Hepatocyte (in vitro differentiated cells): ENCODE measurements around the gene NFKB1. TPM values are rescaled to one million over a fixed set of nuclear protein-coding genes. Genes with fewer than 3 reads are reported as not detected.

Experiments used
- DNase-seq: peaks from one replicate; pipeline ENCODE4 v3.0.0-alpha.2; 2016; ENCODE audit warnings: low spot score
- H2AFZ ChIP-seq: fragments of 200-600 bp; sonication (generic); 2 replicates; pipeline ENCODE4 v1.6.0; 2016; ENCODE audit warnings: antibody characterized with exemption, mild to moderate bottlenecking
- H3K27ac ChIP-seq: fragments of 200-600 bp; sonication (generic); 2 replicates; pipeline ENCODE4 v1.5.1; 2016; ENCODE audit warnings: mild to moderate bottlenecking
- H3K27me3 ChIP-seq: fragments of 200-600 bp; sonication (generic); 2 replicates; pipeline ENCODE4 v1.6.1; 2016
- H3K36me3 ChIP-seq: fragments of 200-600 bp; sonication (generic); replicated peaks from 2 replicates; pipeline ENCODE4 v1.5.1; 2016; ENCODE audit warnings: low read depth; ENCODE audit not compliant: insufficient read depth
- H3K4me1 ChIP-seq: fragments of 200-600 bp; sonication (generic); 2 replicates; pipeline ENCODE4 v1.5.1; 2016; ENCODE audit warnings: mild to moderate bottlenecking, moderate library complexity; ENCODE audit not compliant: insufficient read depth
- H3K4me2 ChIP-seq: fragments of 200-600 bp; sonication (generic); 2 replicates; pipeline ENCODE4 v1.6.0; 2016
- H3K4me3 ChIP-seq: fragments of 200-600 bp; sonication (generic); 2 replicates; pipeline ENCODE4 v1.5.1; 2016; ENCODE audit warnings: mild to moderate bottlenecking
- H3K79me2 ChIP-seq: fragments of 200-600 bp; sonication (generic); 2 replicates; pipeline ENCODE4 v1.6.0; 2017; ENCODE audit warnings: mild to moderate bottlenecking
- H3K9me2 ChIP-seq: fragments of 200-600 bp; sonication (generic); replicated peaks from 2 replicates; pipeline ENCODE4 v1.6.0; 2017; ENCODE audit warnings: mild to moderate bottlenecking; ENCODE audit not compliant: insufficient read depth
- H3K9me3 ChIP-seq: fragments of 200-600 bp; sonication (generic); 2 replicates; pipeline ENCODE4 v1.5.1; 2016; ENCODE audit warnings: low read depth, mild to moderate bottlenecking
- H4K20me1 ChIP-seq: fragments of 200-600 bp; sonication (generic); 2 replicates; pipeline ENCODE4 v1.6.0; 2016; ENCODE audit warnings: mild to moderate bottlenecking; ENCODE audit not compliant: insufficient read depth, poor library complexity, severe bottlenecking
- EZH2 ChIP-seq: fragments of 200-600 bp; sonication (generic); IDR thresholded peaks from 2 replicates; pipeline ENCODE4 v1.6.1; 2016; ENCODE audit warnings: antibody characterized with exemption, mild to moderate bottlenecking, borderline replicate concordance
- EZH2phosphoT487 ChIP-seq: fragments of 200-600 bp; sonication (generic); IDR thresholded peaks from one replicate; pipeline ENCODE4 v1.6.1; 2018; ENCODE audit warnings: antibody characterized with exemption, mild to moderate bottlenecking, low read depth, moderate library complexity; ENCODE audit not compliant: unreplicated experiment, severe bottlenecking
- WGBS: methylation state at CpG from one replicate; pipeline ENCODE4 v1.1.6; 2016; ENCODE audit warnings: low lambda C conversion rate; ENCODE audit errors: missing lambda C conversion rate; 5-methylcytosine and 5-hydroxymethylcytosine counted together
- polyA plus RNA-seq: library from polyadenylated mRNA; unstranded; fragments of >200 nt; fragmentation: Nextera tagmentation; extraction: Ambion mirVana; gene quantifications from 2 replicates; pipeline ENCODE4 v1.2.1, GENCODE V29; 2016
- total RNA-seq: library from RNA; depleted of rRNA; stranded (reverse); fragments of >200 nt; gene quantifications from 2 replicates; pipeline ENCODE4 v1.2.3, GENCODE V29; 2014
- TF ChIP-seq, protein P1 (sequence below): fragments of 200-600 bp; sonication (generic); IDR thresholded peaks from 2 replicates; pipeline ENCODE4 v1.5.1; 2016; ENCODE audit warnings: antibody characterized with exemption, mild to moderate bottlenecking; ENCODE audit not compliant: poor library complexity

Gene NFKB1
- total and polyA plus RNA-seq, 2 experiments from 2014 or later, result 21.1 to 22.8 TPM

DNA sequence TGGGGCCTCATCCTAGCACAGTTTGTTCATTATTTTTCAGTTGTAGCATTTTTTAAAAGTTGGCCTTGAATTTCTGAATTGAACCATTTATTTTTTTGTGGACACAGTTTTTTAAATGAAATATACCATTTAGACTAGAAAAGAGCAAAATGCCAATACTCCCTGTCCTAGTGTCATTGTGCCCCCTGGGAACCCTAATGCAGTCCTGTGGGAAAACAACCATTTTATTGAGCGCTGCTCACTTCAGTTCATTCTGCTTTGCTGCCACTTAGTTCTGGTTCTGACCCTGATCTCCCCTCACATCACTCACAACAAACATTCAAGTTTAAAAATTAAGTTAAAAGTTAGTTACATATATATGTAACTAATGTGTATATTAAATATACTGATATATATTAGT, 5.4 kb downstream of the NFKB1 start:
- WGBS, result 97% methylated on average over 1 of the region's 1 CpG
- Histone ChIP-seq H3K79me2 (peaks cover 92% of the 10 kb centered on the region), H3K4me3 (no peak overlapping the region), H3K27ac (no peak overlapping the region), H3K9me3 (no peaks in the 10 kb centered on the region), H2AFZ (no peak overlapping the region), H4K20me1 (peaks cover 3% of the 10 kb centered on the region), H3K4me2 (no peak overlapping the region), H3K4me1 (peaks cover 13% of the 10 kb centered on the region), H3K36me3 (no peaks in the 10 kb centered on the region), H3K27me3 (no peaks in the 10 kb centered on the region), H3K9me2 (no peaks in the 10 kb centered on the region)
- no peak for DNase-seq
- no peak for TF ChIP-seq EZH2
- no peak for TF ChIP-seq EZH2phosphoT487
- TF ChIP-seq, protein P1, sequence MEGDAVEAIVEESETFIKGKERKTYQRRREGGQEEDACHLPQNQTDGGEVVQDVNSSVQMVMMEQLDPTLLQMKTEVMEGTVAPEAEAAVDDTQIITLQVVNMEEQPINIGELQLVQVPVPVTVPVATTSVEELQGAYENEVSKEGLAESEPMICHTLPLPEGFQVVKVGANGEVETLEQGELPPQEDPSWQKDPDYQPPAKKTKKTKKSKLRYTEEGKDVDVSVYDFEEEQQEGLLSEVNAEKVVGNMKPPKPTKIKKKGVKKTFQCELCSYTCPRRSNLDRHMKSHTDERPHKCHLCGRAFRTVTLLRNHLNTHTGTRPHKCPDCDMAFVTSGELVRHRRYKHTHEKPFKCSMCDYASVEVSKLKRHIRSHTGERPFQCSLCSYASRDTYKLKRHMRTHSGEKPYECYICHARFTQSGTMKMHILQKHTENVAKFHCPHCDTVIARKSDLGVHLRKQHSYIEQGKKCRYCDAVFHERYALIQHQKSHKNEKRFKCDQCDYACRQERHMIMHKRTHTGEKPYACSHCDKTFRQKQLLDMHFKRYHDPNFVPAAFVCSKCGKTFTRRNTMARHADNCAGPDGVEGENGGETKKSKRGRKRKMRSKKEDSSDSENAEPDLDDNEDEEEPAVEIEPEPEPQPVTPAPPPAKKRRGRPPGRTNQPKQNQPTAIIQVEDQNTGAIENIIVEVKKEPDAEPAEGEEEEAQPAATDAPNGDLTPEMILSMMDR, result no peak

GRCh38 chr4:102511830-102512605, 10.9 kb downstream of the NFKB1 start:
- no peaks in the 10 kb centered on the region for H3K9me3 ChIP-seq
- peaks cover 3% of the 10 kb centered on the region for H4K20me1 ChIP-seq

GRCh38 chr4:102514298-102514964, 13.3 kb downstream of the NFKB1 start:
- H3K4me1 ChIP-seq, result no peaks in the 10 kb centered on the region
- H3K9me3 ChIP-seq, result no peaks in the 10 kb centered on the region
- H3K27me3 ChIP-seq, result no peaks in the 10 kb centered on the region
- no peak for TF ChIP-seq EZH2phosphoT487
- TF ChIP-seq, protein P1, result no peak
- no peak for TF ChIP-seq EZH2
- H3K4me3 ChIP-seq, result no peak overlapping the region
- no peak overlapping the region for H3K4me2 ChIP-seq
- peaks cover 5% of the 10 kb centered on the region for H4K20me1 ChIP-seq
- no peak overlapping the region for H2AFZ ChIP-seq
- DNase-seq, result no peak
- no peaks in the 10 kb centered on the region for H3K9me2 ChIP-seq
- 91% methylated on average over 6 of the region's 6 CpGs for WGBS
- peaks cover 94% of the 10 kb centered on the region for H3K79me2 ChIP-seq
- no peaks in the 10 kb centered on the region for H3K36me3 ChIP-seq
- H3K27ac ChIP-seq, result no peak overlapping the region

More at GRCh38 chr4:102511830-102512605, 10.9 kb downstream of the NFKB1 start:
- no peak overlapping the region for H3K27ac ChIP-seq
- 93% methylated on average over 5 of the region's 5 CpGs for WGBS
- H3K4me1 ChIP-seq, result no peaks in the 10 kb centered on the region
- TF ChIP-seq, protein P1, result no peak
- TF ChIP-seq EZH2, result no peak
- no peak for TF ChIP-seq EZH2phosphoT487
- no peaks in the 10 kb centered on the region for H3K27me3 ChIP-seq
- H3K4me2 ChIP-seq, result no peak overlapping the region
- no peak overlapping the region for H3K4me3 ChIP-seq
- DNase-seq, result no peak
- peaks cover 94% of the 10 kb centered on the region for H3K79me2 ChIP-seq
- no peaks in the 10 kb centered on the region for H3K36me3 ChIP-seq
- no peaks in the 10 kb centered on the region for H3K9me2 ChIP-seq
- no peak overlapping the region for H2AFZ ChIP-seq
